Osteoblast (primary cell): ENCODE data around the gene TSPAN5. TPM values are rescaled to one million over a fixed set of nuclear protein-coding genes. Genes with fewer than 3 reads are reported as not detected.
A peak's percentile ranks its signal among the peaks of the same experiment; 100 is the strongest.

Experiments used
- DNase-seq: peaks from one replicate; pipeline ENCODE4 v3.0.0; 2011; ENCODE audit warnings: low spot score, mixed read lengths; ENCODE audit not compliant: insufficient read length; ENCODE audit errors: missing footprints
- H2AFZ ChIP-seq: 2 replicates; pipeline ENCODE4 v1.6.0; 2011; ENCODE audit warnings: mild to moderate bottlenecking, low read length
- H3K27ac ChIP-seq: 2 replicates; pipeline ENCODE4 v1.5.1; 2011; ENCODE audit warnings: mild to moderate bottlenecking, low read depth, low read length, moderate library complexity
- H3K27me3 ChIP-seq: 2 replicates; pipeline ENCODE4 v1.6.0; 2012; ENCODE audit warnings: mild to moderate bottlenecking, control low read depth, inconsistent platforms, low read length, moderate library complexity; ENCODE audit not compliant: insufficient read depth
- H3K36me3 ChIP-seq: 2 replicates; pipeline ENCODE4 v1.5.1; 2011; ENCODE audit warnings: mild to moderate bottlenecking, low read length, control low read depth, moderate library complexity; ENCODE audit not compliant: insufficient read depth
- H3K4me1 ChIP-seq: 2 replicates; pipeline ENCODE4 v1.5.1; 2011; ENCODE audit warnings: mild to moderate bottlenecking, low read length, control low read depth, moderate library complexity; ENCODE audit not compliant: insufficient read depth
- H3K4me2 ChIP-seq: 2 replicates; pipeline ENCODE4 v1.6.0; 2011; ENCODE audit warnings: mild to moderate bottlenecking, low read length; ENCODE audit not compliant: insufficient read depth
- H3K4me3 ChIP-seq: fragments of 200-600 bp; sonication (generic); 3 replicates; pipeline ENCODE4 v1.5.1; 2012; ENCODE audit warnings: mild to moderate bottlenecking, low read length, inconsistent platforms; ENCODE audit not compliant: insufficient read depth
- H3K79me2 ChIP-seq: 2 replicates; pipeline ENCODE4 v1.6.0; 2012; ENCODE audit warnings: mild to moderate bottlenecking, low read length, control low read depth, inconsistent platforms; ENCODE audit not compliant: insufficient read depth
- H3K9me3 ChIP-seq: 2 replicates; pipeline ENCODE4 v1.5.1; 2011; ENCODE audit warnings: low read depth, low read length, control low read depth
- H4K20me1 ChIP-seq: 2 replicates; pipeline ENCODE4 v1.6.0; 2012; ENCODE audit warnings: mild to moderate bottlenecking, low read length, control low read depth; ENCODE audit not compliant: insufficient read depth
- CTCF ChIP-seq: IDR thresholded peaks from 2 replicates; pipeline ENCODE4 v1.5.1; 2011; ENCODE audit warnings: mild to moderate bottlenecking, low read depth, low read length, moderate library complexity; ENCODE audit errors: extremely low read depth
- total RNA-seq: library from RNA; depleted of rRNA; stranded (reverse); fragments of >200 nt; gene quantifications from 2 replicates; pipeline ENCODE4 v1.2.3, GENCODE V29; 2012

Gene TSPAN5
- total RNA-seq, 1 donor, result 36.9 TPM

- TF ChIP-seq CTCF, result no peak
- DNase-seq, result no peak
Measured at GRCh38 chr4:98646422-98646821, 12.0 kb downstream of the TSPAN5 start.

GRCh38 chr4:98645527-98645926, 12.9 kb downstream of the TSPAN5 start:
- Histone ChIP-seq H3K4me1 (peaks cover 38% of the 10 kb centered on the region), H3K79me2 (peaks cover 91% of the 10 kb centered on the region)
- no peak for TF ChIP-seq CTCF

More at GRCh38 chr4:98646422-98646821, 12.0 kb downstream of the TSPAN5 start:
- Histone ChIP-seq H3K4me1 (peaks cover 38% of the 10 kb centered on the region), H3K36me3 (no peaks in the 10 kb centered on the region), H3K79me2 (peaks cover 91% of the 10 kb centered on the region), H3K27ac (no peak overlapping the region), H3K9me3 (no peaks in the 10 kb centered on the region), H3K27me3 (no peaks in the 10 kb centered on the region), H3K4me3 (no peak overlapping the region), H2AFZ (no peak overlapping the region), H4K20me1 (no peaks in the 10 kb centered on the region), H3K4me2 (no peak overlapping the region)

GRCh38 chr4:98643755-98644154, 14.7 kb downstream of the TSPAN5 start:
- Histone ChIP-seq H2AFZ (no peak overlapping the region), H3K79me2 (peaks cover 91% of the 10 kb centered on the region), H4K20me1 (no peaks in the 10 kb centered on the region), H3K4me3 (no peak overlapping the region), H3K4me1 (peaks cover 31% of the 10 kb centered on the region), H3K27me3 (no peaks in the 10 kb centered on the region), H3K4me2 (no peak overlapping the region), H3K9me3 (no peaks in the 10 kb centered on the region), H3K36me3 (no peaks in the 10 kb centered on the region), H3K27ac (peak overlapping the region; percentile 34)
- no peak for TF ChIP-seq CTCF
- DNase-seq, result no peak

More at GRCh38 chr4:98645527-98645926, 12.9 kb downstream of the TSPAN5 start:
- Histone ChIP-seq H3K4me3 (no peak overlapping the region), H3K27ac (no peak overlapping the region), H3K4me2 (no peak overlapping the region), H2AFZ (no peak overlapping the region), H3K9me3 (no peaks in the 10 kb centered on the region), H3K27me3 (no peaks in the 10 kb centered on the region), H4K20me1 (no peaks in the 10 kb centered on the region), H3K36me3 (no peaks in the 10 kb centered on the region)
- no peak for DNase-seq

GRCh38 chr4:98642991-98643426, 15.4 kb downstream of the TSPAN5 start:
- H3K36me3 ChIP-seq, result no peaks in the 10 kb centered on the region
- no peak for DNase-seq
- H3K4me3 ChIP-seq, result no peak overlapping the region
- no peak overlapping the region for H2AFZ ChIP-seq
- H3K79me2 ChIP-seq, result peaks cover 91% of the 10 kb centered on the region
- H3K4me1 ChIP-seq, result peaks cover 24% of the 10 kb centered on the region
- TF ChIP-seq CTCF, result no peak
- H3K27ac ChIP-seq, result peak overlapping the region; percentile 34
- peak overlapping the region; percentile 35 for H3K4me2 ChIP-seq
- H4K20me1 ChIP-seq, result no peaks in the 10 kb centered on the region
- no peaks in the 10 kb centered on the region for H3K9me3 ChIP-seq
- no peaks in the 10 kb centered on the region for H3K27me3 ChIP-seq
